Erythroblast (primary cell): Measurements from ENCODE around the gene SLC20A1.

Experiments used
- GATA1 ChIP-seq: IDR thresholded peaks from 2 replicates; pipeline ENCODE4 v1.6.1; 2011; ENCODE audit warnings: low read depth, mild to moderate bottlenecking, control low read depth, low read length, moderate library complexity
- POLR2A ChIP-seq: IDR thresholded peaks from 2 replicates; pipeline ENCODE4 v1.6.1; 2011; ENCODE audit warnings: mild to moderate bottlenecking, low read length

DNA sequence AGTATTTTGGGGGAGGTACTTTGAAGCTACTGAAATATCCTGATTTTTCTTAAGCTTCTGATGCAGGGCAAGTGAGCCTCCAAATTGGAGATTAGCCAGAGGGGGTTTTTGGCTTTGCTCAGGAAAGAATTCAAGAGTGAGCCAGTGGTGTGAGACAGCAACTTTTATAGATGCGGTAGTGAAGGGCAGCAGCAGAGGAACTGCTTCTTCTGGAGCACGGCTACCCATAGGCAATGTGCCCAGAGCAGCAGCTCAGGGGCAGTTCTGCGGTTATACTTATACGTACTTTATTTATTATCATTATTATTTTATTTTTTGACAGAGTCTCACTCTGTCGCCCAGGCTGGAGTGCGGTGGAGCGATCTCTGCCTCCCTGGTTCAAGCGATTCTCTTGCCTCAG, 55.3 kb downstream of the SLC20A1 start:
- no peak for TF ChIP-seq POLR2A
- no peak for TF ChIP-seq GATA1
